MCF 10A (cell line): ENCODE measurements around the gene TBX2. TPM values are rescaled to one million over a fixed set of nuclear protein-coding genes. Genes with fewer than 3 reads are reported as not detected.
A peak's percentile ranks its signal among the peaks of the same experiment; 100 is the strongest.

ENCODE experiments used
- BruUV-seq: library from RNA; stranded (reverse); fragments of 400-500 nt; replicated peaks from 2 replicates; lab custom pipeline; 2021; lab: Mats Ljungman, UMichigan
- CTCF ChIA-PET: fragments of 300-600 bp; sonication (Branson Sonifier 250); formaldehyde crosslinking; extraction: SDS; loops from one replicate; lab custom pipeline; 2021; ENCODE audit warnings: antibody characterized with exemption, inconsistent platforms; lab: Yijun Ruan, JAX
- POLR2A ChIA-PET: fragments of 300-600, 350-650 bp; sonication (Branson Sonifier 250); formaldehyde crosslinking; extraction: SDS; loops from one replicate; lab custom pipeline; 2020; ENCODE audit warnings: antibody characterized with exemption, inconsistent platforms; lab: Yijun Ruan, JAX
- DNase-seq: peaks from one replicate; pipeline ENCODE4 v3.0.0-alpha.2; 2018; ENCODE audit not compliant: unreplicated experiment
- H3K27ac Mint-ChIP-seq: one replicate; pipeline ENCODE4 v1.8.0; 2022; ENCODE audit warnings: mild to moderate bottlenecking, low read depth, mixed read lengths; ENCODE audit not compliant: unreplicated experiment
- H3K27me3 Mint-ChIP-seq: one replicate; pipeline ENCODE4 v1.8.0; 2022; ENCODE audit warnings: mixed read lengths; ENCODE audit not compliant: insufficient read depth, unreplicated experiment
- H3K36me3 Mint-ChIP-seq: one replicate; pipeline ENCODE4 v1.8.0; 2022; ENCODE audit warnings: mild to moderate bottlenecking, moderate library complexity, mixed read lengths; ENCODE audit not compliant: insufficient read depth, unreplicated experiment
- H3K4me1 Mint-ChIP-seq: one replicate; pipeline ENCODE4 v1.8.0; 2022; ENCODE audit warnings: mixed read lengths; ENCODE audit not compliant: insufficient read depth, unreplicated experiment
- H3K4me3 Mint-ChIP-seq: one replicate; pipeline ENCODE4 v1.8.0; 2022; ENCODE audit warnings: mild to moderate bottlenecking, moderate library complexity, mixed read lengths; ENCODE audit not compliant: unreplicated experiment
- H3K9me3 Mint-ChIP-seq: one replicate; pipeline ENCODE4 v1.8.0; 2022; ENCODE audit warnings: mixed read lengths; ENCODE audit not compliant: unreplicated experiment
- CTCF ChIP-seq: fragments of 200-600 bp; IDR thresholded peaks from one replicate; pipeline ENCODE4 v1.8.0; 2022; ENCODE audit warnings: antibody characterized with exemption, mild to moderate bottlenecking; ENCODE audit not compliant: unreplicated experiment
- intact Hi-C: fragments of 100-400 bp; cut with micrococcal nuclease; formaldehyde crosslinking; loops from 2 replicates; pipeline ENCODE4 v1.14.1; 2022
- total RNA-seq: library from RNA; stranded (reverse); gene quantifications from 2 replicates; pipeline ENCODE4 v1.2.3, GENCODE V29; 2022

The TBX2 gene
- total RNA-seq, 1 experiment from 2014 or later = 1.5 TPM

GRCh38 chr17:61387511-61388305 lies 11.9 kb upstream of the TBX2 start:
- BruUV-seq = no TSS peak
- Mint-ChIP-seq H3K4me1 (no peaks in the 10 kb centered on the region), H3K27ac (no peak overlapping the region), H3K9me3 (no peaks in the 10 kb centered on the region), H3K36me3 (no peaks in the 10 kb centered on the region), H3K27me3 (no peaks in the 10 kb centered on the region), H3K4me3 (no peak overlapping the region)
- ChIA-PET POLR2A (interaction anchor here (0.6 kb wide), 1 partner anchor 8 kb away, joined by 3 read pairs; no protein-coding TSS in a partner anchor), CTCF (interaction anchor here (0.6 to 1.7 kb wide), 3 partner anchors 28 to 494 kb away, joined by 3 to 4 read pairs (median 3); no protein-coding TSS in a partner anchor)
- TF ChIP-seq CTCF = no peak
- intact Hi-C loops = loop anchor here (2.0 kb wide), 1 partner anchor 667 kb away; no protein-coding TSS in a partner anchor
- no peak for DNase-seq

- no peak overlapping the region for H3K27ac Mint-ChIP-seq
- ChIA-PET POLR2A (interaction anchor here (0.6 kb wide), 1 partner anchor 9 kb away, joined by 3 read pairs; no protein-coding TSS in a partner anchor), CTCF (interaction anchor here (0.6 to 1.9 kb wide), 3 partner anchors 9 to 708 kb away, joined by 3 to 4 read pairs (median 3); no protein-coding TSS in a partner anchor)
- no peaks in the 10 kb centered on the region for H3K4me1 Mint-ChIP-seq
- no peak for TF ChIP-seq CTCF
- H3K27me3 Mint-ChIP-seq = no peaks in the 10 kb centered on the region
- intact Hi-C loops = loop anchor here (2.0 kb wide), 1 partner anchor 668 kb away; no protein-coding TSS in a partner anchor
- no TSS peak for BruUV-seq
- DNase-seq = no peak
- no peaks in the 10 kb centered on the region for H3K36me3 Mint-ChIP-seq
- H3K9me3 Mint-ChIP-seq = no peaks in the 10 kb centered on the region
- no peak overlapping the region for H3K4me3 Mint-ChIP-seq
Measured at GRCh38 chr17:61388561-61389356, 10.9 kb upstream of the TBX2 start.

- no peaks in the 10 kb centered on the region for H3K9me3 Mint-ChIP-seq
- no peak overlapping the region for H3K4me3 Mint-ChIP-seq
- H3K27me3 Mint-ChIP-seq = no peaks in the 10 kb centered on the region
- H3K27ac Mint-ChIP-seq = no peak overlapping the region
- DNase-seq = peak; percentile 52
- ChIA-PET CTCF (interaction anchor here (0.6 to 1.9 kb wide), 11 partner anchors 9 to 1337 kb away, joined by 3 to 6 read pairs (median 3); partner anchors contain the start of gene TBX2), POLR2A (no interaction called here)
- H3K4me1 Mint-ChIP-seq = no peaks in the 10 kb centered on the region
- H3K36me3 Mint-ChIP-seq = no peaks in the 10 kb centered on the region
- no TSS peak for BruUV-seq
- intact Hi-C loops = loop anchor here (2.0 kb wide), 2 partner anchors 387 to 669 kb away; no protein-coding TSS in a partner anchor
- TF ChIP-seq CTCF = peak; percentile 84
Measured at GRCh38 chr17:61389670-61390478, 9.8 kb upstream of the TBX2 start.
